Measurements from ENCODE around the gene PEAR1.

- TF ChIP-seq CTCF (IDR thresholded peaks at IDR 0.05; ENCODE audit: control extremely low read depth in 1 of 3, insufficient read depth in 1 of 3, low read depth in 1 of 3, low read length in 3 of 3) = no peak
- no peak for TF ChIP-seq EP300 (IDR thresholded peaks at IDR 0.05; ENCODE audit: borderline replicate concordance in 1 of 2, low read depth in 2 of 2, low read length in 2 of 2)
- no peak for TF ChIP-seq CEBPB (IDR thresholded peaks at IDR 0.05; ENCODE audit: low read depth, low read length)
- no peak for TF ChIP-seq EGR1 (IDR thresholded peaks at IDR 0.05; ENCODE audit: borderline replicate concordance, low read depth, low read length)
- no peak for TF ChIP-seq MAX (IDR thresholded peaks at IDR 0.05)
Measured at GRCh38 chr1:156931974-156932710, 38.6 kb downstream of the PEAR1 start.
